Cortex of kidney (tissue), 1 donor: Measurements from ENCODE around the gene CACNA1A.

Source experiments
- DNase-seq: peaks from one replicate; lab custom pipeline; 2025; lab: John Stamatoyannopoulos, UW

Gene CACNA1A

DNA sequence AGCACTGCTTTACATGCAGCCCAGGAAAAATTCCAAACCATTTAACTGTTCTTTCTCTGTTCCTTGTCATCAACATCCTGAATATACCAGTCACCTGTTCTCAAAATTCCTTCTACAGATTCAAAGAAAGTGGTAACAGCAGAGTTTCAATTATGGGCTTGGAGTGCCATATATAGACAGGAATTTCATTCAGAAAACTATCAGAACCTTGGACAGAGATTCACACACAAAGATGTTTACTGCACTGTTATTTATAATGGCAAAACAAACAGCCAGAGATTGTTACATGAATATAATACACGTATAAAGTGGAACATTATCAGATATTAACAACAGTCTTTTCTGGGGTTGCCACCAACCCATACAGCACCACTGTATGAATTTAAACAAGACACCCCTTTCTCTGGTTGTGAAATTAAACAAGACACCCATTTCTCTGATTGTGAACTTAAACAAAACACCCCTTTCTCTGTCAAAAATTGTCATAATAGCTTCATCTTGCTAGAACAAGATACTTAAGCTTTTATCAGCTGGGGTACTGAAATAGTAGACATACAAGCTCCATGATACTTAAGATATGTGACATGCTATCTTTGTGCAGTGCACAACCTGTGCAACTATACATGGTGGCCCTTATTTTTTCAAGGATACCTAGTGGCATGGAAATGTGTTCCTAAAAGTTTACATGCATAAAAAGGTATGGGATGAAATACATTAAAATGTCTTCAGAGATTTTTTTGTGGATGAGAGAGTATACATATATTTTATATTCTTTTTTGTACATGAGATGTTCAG, 12.6 kb downstream of the CACNA1A start:
- DNase-seq = no peak

DNA sequence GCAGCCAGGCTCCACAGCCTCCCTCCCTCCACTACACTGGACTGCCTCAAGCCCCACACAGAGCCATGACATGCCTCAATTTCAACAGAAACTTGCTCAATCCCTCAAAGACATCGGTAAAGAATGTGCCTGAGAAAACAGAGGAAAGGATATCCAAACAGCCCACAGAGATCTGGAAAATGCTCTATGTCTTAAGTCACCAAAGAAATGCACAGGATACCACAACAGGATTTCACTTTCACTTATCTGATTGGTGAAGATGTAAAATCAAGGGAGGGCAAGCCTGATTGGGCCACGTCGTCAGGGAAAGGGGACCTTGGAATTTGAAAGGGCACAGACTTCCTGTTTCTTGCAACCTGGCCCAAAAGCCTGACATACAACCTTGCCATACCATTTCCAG, 14.2 kb downstream of the CACNA1A start:
- DNase-seq = no peak

DNA sequence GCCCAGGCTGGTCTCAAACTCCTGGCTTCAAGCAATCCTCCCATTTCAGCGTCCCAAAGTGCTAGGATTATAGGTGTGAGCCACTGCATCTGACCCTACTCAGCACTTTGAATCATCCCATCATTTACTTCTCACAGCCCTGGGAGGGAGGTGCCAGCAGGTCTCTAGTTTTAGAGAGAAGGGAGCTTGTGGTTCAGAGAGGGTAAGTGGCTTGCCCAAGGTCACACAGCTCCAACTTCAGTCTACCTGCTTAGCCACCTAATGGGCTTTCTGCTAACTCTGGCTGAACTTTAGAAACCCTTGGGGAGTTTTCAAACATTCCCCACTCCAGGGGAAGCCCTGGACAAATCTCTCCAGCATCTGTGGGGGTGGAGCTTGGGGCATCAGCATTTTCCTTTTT, 18.3 kb downstream of the CACNA1A start:
- no peak for DNase-seq

DNA sequence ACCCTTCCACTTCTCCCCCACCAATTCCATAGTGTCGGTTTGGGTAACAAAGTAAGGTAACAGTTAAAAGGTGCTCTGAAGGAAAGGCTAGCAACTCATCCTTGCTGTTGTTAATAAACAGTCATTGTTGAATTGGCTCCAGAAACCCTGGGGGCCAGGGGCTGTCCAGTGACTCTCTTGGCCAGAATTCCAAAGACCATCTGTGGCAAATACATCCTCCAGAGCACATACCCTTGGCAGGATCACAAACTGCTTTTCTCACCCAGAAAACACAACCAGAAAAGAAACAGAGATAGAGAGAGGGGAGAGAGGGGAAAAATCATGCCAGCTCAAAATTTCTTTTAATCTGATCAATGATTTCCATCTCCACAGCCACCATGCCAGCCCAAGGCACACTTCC, 22.1 kb downstream of the CACNA1A start:
- DNase-seq = no peak

GRCh38 chr19:13483215-13483614, 23.1 kb downstream of the CACNA1A start:
- DNase-seq = no peak

DNA sequence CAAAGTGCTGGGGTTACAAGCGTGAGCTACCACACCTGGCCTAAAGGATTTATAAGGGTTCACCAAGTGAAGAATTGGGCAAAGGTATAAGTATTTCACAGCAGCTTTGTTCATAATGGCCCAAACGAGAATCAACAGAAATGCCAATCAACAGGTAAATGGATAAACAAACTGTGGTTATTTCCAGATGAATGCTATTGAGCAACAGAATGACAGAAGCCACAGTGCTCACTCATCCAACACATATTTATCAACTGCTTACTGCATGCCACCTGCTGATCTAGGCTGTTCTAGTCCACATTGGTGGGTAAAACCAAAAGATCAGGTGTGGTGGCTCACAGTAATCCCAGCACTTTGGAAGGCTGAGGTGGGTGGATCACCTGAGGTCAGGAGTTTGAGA, 27.7 kb downstream of the CACNA1A start:
- no peak for DNase-seq

- no peak for DNase-seq
Observed at GRCh38 chr19:13476071-13476470, 30.2 kb downstream of the CACNA1A start.

GRCh38 chr19:13475044-13475443, 31.2 kb downstream of the CACNA1A start:
- no peak for DNase-seq

GRCh38 chr19:13466697-13467096, 39.6 kb downstream of the CACNA1A start:
- DNase-seq = no peak

- no peak for DNase-seq
Observed at GRCh38 chr19:13463296-13463695, 43.0 kb downstream of the CACNA1A start.

GRCh38 chr19:13461536-13461935, 44.7 kb downstream of the CACNA1A start:
- DNase-seq = no peak

DNA sequence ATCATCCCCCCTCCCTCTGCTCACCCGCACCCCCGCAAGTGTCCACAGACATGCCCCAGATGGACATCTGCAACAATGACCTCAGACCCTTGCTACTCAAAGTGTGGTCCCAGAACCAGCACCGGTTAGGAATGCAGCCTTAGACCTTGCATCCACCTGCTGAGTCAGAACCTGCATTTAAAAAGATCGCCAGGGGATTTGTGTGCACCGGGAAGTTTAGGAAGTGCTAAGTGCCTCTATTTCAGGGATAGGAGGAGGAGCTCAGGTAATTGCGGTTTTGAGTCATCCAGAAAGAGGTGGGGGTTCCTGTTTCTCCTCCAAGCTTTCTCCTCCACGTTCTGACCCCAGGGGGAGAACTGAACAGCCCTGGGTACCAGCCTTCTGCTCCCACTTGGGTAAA, 46.2 kb downstream of the CACNA1A start:
- DNase-seq = no peak

DNA sequence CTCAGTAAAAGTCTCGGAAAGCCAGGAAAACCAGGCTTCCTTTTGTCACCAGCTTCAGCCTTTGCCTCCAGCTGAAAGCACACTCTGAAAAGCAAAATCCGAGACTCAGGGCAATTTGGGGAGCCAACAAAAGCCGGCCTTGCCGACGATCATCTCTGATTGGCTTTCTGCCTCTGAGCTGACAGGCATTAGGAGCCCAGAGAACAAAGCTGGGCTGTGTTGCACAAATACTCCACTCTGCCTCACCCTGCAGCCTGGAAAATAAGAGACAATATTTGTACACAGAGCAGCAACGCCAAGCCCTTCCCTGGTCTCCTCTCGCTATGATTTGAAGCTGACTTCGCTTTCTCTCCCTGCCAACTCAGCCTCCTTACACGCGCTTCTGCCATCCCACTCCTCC, 46.9 kb downstream of the CACNA1A start:
- no peak for DNase-seq

DNA sequence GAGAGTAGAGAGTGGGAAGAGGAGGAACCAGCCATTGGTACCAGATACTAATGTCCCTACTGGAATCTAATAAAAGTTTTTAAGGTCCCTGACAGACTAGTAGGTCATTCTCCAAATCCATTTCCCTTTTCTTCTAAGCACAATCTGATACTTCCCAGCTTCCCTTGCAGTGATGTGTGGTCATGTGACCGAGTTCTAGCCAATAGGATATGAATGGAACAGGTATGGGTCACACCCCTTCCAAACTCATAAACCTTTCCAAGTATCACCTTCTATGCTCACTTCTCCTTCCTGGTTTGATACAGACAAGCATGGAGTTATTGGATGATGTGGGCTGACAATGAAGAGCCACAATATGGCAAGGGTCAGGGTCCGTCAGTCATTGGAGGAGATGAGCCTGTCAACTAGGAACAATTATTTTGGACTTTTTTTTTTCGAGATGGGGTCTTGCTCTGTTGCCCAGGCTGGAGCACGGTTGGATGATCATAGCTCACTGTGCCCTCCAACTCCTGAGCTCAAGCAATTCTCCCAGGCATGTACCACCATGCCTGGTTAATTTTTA, 54.8 kb downstream of the CACNA1A start:
- no peak for DNase-seq

DNA sequence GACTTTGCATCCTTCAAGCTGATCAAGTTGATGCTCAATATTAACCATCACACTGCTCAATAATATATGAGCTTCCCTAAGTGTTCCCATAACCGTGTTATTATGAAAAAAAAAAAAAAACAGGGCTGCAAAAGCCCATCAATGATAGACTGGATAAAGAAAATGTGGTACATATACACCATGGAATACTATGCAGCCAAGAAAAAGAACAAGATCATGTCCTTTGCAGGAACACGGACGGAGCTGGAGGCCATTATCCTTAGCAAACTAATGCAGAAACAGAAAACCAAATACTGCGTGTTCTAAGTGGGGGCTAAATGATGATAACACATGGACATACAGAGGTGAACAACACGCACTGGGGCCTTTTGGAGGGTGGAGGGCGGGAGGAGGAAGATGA, 58.3 kb downstream of the CACNA1A start:
- no peak for DNase-seq

DNA sequence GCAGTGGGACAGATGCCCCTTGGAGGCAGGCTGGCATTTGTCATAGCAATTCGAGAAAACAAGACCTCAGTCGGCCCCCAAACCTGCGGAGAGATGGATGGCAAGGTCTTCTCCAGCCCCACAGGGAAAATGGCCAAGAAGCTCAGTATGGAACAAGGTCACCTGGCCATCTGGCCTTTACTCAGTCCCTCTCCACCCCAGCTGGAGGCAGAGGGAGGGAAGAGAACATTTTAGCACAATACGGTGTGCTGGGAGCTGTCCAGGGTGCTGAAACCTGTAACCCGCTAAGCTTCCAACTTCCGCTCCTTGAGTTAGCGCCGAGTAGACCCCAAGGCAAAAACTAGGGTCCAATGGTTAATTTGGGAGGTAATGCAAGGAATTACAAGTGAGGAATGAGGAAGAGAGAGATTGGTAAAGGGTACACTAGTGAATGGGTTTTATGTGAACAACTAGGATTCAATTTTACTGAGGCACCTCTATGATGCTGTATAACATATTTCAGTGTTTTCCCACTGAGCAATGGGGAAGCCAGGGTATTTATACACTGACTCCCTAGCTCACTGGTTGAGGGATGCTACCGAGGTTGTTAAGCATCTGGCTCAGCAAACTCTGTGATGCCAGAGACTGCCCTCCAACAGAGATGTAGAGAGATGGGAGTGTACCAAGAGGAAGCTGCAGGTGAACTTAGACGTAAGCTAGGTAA, 64.3 kb downstream of the CACNA1A start:
- no peak for DNase-seq

- DNase-seq = no peak
Observed at GRCh38 chr19:13437919-13438618, 68.2 kb downstream of the CACNA1A start.

DNA sequence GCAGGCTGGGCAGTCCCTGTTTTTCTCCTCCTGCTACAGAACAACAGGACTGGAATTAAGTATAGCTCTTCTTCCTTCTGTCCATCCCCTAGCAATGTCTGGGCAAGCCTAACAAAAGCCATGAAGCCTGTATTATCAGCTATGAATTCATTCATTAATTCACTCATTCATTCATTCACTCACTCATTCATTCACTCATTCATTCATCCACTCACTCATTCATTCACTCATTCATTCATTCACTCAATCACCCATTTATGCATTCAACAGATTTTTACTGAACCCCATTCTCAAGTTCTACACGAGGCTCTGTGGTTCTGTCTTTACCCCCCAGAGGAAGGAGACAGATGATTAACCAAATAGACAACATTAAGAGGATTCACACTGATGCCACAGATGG, 69.9 kb downstream of the CACNA1A start:
- no peak for DNase-seq

DNA sequence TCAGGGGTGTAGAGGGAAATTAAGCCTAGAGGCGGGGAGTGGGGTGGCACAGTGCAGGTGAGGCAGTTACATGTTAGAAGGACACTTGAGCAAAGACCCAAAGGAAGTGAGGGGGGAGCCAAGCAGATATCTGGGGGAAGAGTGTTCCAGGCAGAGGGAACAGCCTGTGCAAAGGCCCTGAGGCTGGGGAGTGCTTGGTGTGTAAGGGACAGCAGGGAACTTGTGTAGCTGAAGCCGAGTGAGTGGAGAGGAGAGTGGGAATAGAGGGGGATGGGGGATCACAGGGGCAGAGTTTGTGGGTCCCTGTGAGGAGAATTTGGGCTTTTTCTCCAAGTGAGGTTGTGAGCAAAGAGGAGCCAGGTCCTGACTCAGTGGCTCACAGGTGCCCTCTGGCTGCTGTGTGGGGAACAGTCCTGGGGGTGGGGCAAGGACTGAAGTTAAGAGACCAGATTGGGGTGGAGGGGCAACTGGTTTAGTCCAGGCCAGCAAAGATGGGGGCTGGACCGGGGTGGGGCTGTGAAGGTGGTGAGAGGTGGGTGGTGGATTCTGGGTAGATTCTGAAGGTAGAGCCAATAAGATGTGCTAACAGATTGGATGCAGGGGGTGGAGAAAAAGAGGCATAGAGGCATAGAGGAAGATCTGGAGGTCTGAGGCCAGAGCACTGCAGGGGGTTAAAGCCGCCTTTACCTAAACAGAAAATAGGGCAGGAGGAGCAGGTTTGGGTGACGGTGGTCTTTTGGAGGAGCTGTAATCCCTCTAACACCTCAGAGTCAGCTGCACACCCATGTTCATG, 75.3 kb downstream of the CACNA1A start:
- no peak for DNase-seq

- DNase-seq = no peak
Observed at GRCh38 chr19:13429563-13429962, 76.7 kb downstream of the CACNA1A start.

- no peak for DNase-seq
Observed at GRCh38 chr19:13428352-13428751, 77.9 kb downstream of the CACNA1A start.
